ENCODE measurements around the gene MINK1.

GRCh38 chr17:4816826-4817225 is 16.3 kb upstream of the MINK1 start:
- TF ChIP-seq, protein P1, sequence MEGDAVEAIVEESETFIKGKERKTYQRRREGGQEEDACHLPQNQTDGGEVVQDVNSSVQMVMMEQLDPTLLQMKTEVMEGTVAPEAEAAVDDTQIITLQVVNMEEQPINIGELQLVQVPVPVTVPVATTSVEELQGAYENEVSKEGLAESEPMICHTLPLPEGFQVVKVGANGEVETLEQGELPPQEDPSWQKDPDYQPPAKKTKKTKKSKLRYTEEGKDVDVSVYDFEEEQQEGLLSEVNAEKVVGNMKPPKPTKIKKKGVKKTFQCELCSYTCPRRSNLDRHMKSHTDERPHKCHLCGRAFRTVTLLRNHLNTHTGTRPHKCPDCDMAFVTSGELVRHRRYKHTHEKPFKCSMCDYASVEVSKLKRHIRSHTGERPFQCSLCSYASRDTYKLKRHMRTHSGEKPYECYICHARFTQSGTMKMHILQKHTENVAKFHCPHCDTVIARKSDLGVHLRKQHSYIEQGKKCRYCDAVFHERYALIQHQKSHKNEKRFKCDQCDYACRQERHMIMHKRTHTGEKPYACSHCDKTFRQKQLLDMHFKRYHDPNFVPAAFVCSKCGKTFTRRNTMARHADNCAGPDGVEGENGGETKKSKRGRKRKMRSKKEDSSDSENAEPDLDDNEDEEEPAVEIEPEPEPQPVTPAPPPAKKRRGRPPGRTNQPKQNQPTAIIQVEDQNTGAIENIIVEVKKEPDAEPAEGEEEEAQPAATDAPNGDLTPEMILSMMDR (IDR thresholded peaks at IDR 0.05): no peak
- TF ChIP-seq EZH2 (IDR thresholded peaks at IDR 0.05; ENCODE audit: borderline replicate concordance, insufficient read depth, low read depth, low read length, poor library complexity, severe bottlenecking): no peak
